Kidney epithelial cell (primary cell): ENCODE results near the gene FYN. TPM values are rescaled to one million over a fixed set of nuclear protein-coding genes. Genes with fewer than 3 reads are reported as not detected.

Experiments
- DNase-seq: peaks from one replicate; pipeline ENCODE4 v3.0.0-alpha.2; 2010; ENCODE audit warnings: low read depth
- H3K27me3 ChIP-seq: 2 replicates; pipeline ENCODE4 v1.6.0; 2011; ENCODE audit warnings: low read length; ENCODE audit not compliant: control insufficient read depth, insufficient read depth
- H3K36me3 ChIP-seq: 2 replicates; pipeline ENCODE4 v1.5.1; 2011; ENCODE audit warnings: low read length; ENCODE audit not compliant: control insufficient read depth, insufficient read depth
- H3K4me3 ChIP-seq: 2 replicates; pipeline ENCODE4 v1.5.1; 2011; ENCODE audit warnings: low read depth, mild to moderate bottlenecking, control low read depth, low read length
- total RNA-seq: library from RNA; depleted of rRNA; stranded (reverse); fragments of >200 nt; gene quantifications from 2 replicates; pipeline ENCODE4 v1.2.3, GENCODE V29; 2015
- TF ChIP-seq, protein P1 (sequence below): IDR thresholded peaks from 2 replicates; pipeline ENCODE4 v1.5.1; 2011; ENCODE audit warnings: mild to moderate bottlenecking, moderate library complexity, low read length, control low read depth, inconsistent platforms; ENCODE audit not compliant: insufficient read depth, poor library complexity, severe bottlenecking

FYN gene
- total RNA-seq, 1 donor from 2014 or later, result 133 TPM

DNA sequence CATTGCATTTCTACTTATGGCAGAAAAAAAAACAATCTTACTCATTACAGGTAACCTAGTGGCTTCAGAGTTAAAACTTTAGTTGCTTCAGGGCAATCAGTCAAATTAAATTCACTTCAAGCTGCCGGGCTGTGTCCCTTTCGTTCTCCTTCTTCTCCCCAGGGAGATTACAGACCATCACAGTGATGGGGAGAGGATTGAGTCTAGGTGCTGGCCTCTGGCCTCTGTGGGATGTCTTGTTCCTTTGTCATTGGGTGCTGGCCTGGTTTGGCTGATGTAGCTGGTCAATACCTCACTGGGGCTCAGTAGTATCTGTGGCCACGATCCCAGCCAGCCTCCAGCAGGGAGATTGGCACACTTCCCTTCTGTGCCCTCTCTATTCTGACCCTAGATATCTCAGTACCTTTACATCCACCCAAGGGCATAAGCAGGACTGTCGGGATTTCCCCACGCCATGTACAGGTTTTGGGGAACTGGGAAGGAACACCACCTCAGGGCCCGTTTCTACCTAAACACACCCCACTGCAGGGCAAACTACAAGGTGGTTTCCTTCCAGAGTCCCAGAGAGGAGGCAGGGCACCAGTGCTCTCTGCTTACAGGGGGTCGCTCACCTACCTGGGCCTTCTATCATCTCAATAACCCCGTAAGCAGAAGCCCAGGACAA is 15.4 kb downstream of the FYN start:
- Histone ChIP-seq H3K4me3 (no peak overlapping the region), H3K36me3 (no peaks in the 10 kb centered on the region), H3K27me3 (no peaks in the 10 kb centered on the region)
- TF ChIP-seq, protein P1, sequence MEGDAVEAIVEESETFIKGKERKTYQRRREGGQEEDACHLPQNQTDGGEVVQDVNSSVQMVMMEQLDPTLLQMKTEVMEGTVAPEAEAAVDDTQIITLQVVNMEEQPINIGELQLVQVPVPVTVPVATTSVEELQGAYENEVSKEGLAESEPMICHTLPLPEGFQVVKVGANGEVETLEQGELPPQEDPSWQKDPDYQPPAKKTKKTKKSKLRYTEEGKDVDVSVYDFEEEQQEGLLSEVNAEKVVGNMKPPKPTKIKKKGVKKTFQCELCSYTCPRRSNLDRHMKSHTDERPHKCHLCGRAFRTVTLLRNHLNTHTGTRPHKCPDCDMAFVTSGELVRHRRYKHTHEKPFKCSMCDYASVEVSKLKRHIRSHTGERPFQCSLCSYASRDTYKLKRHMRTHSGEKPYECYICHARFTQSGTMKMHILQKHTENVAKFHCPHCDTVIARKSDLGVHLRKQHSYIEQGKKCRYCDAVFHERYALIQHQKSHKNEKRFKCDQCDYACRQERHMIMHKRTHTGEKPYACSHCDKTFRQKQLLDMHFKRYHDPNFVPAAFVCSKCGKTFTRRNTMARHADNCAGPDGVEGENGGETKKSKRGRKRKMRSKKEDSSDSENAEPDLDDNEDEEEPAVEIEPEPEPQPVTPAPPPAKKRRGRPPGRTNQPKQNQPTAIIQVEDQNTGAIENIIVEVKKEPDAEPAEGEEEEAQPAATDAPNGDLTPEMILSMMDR, result no peak
- no peak for DNase-seq

DNA sequence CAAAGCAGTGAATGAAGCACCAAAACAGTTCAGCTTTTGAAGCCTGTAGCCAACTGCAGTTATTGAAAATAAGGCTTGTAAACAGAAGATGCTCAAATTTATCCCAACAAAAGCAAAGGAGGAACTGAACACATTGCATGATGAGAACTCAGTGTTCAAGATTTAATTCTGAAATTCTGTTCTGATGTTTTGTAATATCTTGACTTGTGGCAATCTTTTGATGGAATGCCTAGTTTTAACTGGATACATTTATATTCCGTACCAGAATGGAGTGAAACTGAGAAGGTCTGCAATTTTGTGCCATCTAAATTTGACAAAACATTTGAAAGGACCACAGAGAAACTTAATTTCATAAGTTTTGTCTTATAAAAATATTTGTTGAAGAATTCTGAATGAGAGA is 17.5 kb downstream of the FYN start:
- Histone ChIP-seq H3K4me3 (no peak overlapping the region), H3K36me3 (no peaks in the 10 kb centered on the region), H3K27me3 (no peaks in the 10 kb centered on the region)
- TF ChIP-seq, protein P1, result no peak
- no peak for DNase-seq

DNA sequence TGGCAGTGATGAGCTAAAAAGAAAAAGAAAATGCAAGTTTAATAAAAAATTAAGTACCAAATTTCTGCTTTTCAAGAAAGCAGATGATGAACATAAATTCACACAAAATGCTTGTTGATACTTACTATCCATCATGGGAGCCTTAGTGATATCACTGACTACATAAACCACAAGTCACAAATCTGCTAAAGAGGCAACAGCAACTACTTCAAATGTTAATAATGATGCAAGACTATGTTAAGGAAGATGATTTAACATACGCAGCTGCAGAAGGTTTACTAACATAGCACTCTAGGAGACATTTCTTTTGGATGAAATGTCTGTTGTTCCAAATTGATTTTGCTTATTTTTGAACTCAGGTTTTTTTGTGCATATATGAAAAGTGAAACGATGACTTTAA is 18.6 kb downstream of the FYN start:
- TF ChIP-seq, protein P1, result no peak
- H3K4me3 ChIP-seq, result no peak overlapping the region
- no peaks in the 10 kb centered on the region for H3K36me3 ChIP-seq
- no peak for DNase-seq
- H3K27me3 ChIP-seq, result no peaks in the 10 kb centered on the region

DNA sequence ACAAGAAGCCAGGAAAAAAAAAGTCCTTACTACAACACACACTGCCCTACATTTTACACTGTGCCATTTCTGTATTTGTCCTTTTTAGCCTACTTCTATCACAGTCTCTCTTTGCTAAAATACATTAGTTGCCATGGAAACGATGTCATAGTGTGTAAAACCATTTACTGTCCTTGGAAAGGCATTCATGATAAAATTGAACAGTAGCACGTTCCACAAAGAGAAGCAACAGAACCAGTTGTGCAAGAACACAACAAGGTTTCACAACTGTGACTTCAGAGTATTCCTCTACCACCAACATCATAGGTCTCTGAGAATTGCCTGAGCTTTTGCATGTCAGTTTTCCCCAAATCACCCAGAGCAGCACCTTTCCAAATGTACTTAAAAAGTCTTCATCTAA is 20.5 kb downstream of the FYN start:
- no peak for DNase-seq
- Histone ChIP-seq H3K36me3 (no peaks in the 10 kb centered on the region), H3K27me3 (no peaks in the 10 kb centered on the region), H3K4me3 (no peak overlapping the region)
- TF ChIP-seq, protein P1, result no peak

DNA sequence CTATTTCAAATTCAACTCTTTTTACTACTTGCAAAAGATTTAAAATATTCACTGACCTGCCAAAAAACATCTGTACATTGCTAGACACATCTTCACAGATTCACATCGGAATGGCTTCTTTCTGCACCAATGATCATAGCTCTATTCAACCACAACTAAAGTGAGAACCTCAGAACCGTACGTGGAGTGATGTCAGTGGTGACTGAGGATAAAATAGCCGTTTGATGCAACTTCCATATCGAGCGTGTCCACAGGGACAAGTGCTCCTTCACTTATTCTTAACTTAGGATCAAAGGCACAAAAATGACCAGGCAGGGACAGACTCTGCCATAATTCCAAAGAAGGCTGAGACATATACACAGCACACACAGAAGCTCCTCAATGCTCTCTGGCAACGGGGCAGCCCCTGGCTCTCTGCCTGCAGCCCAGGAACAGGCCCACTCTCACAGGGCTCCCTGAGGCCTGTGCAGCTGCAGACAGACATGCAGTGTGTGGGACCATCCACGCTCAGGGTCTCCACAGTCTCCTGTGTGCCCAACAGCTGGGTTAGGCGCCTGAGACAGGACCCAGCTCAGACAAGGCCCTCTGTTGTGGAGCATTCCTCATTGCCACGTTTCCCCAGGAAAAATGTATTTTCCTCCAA is 22.8 kb downstream of the FYN start:
- no peaks in the 10 kb centered on the region for H3K27me3 ChIP-seq
- no peak overlapping the region for H3K4me3 ChIP-seq
- H3K36me3 ChIP-seq, result no peaks in the 10 kb centered on the region
- TF ChIP-seq, protein P1, result no peak
- DNase-seq, result no peak

- H3K36me3 ChIP-seq, result no peaks in the 10 kb centered on the region
- no peaks in the 10 kb centered on the region for H3K27me3 ChIP-seq
- no peak for DNase-seq
- TF ChIP-seq, protein P1, result no peak
- H3K4me3 ChIP-seq, result no peak overlapping the region
These were observed 24.0 kb downstream of the FYN start for GRCh38 chr6:111849298-111849697.
